Ascending aorta (tissue), 2 donors: ENCODE data around the gene HIPK3. TPM values are rescaled to one million over a fixed set of nuclear protein-coding genes. Genes with fewer than 3 reads are reported as not detected.

Experiments used
- DNase-seq, 2 donors: peaks; one replicate each; pipeline ENCODE4 v3.0.0-alpha.2; 2019; ENCODE audit warnings: low spot score in 2 of 2
- H3K27ac ChIP-seq, 2 donors: fragments of 200-600 bp; sonication (generic); one replicate each; pipeline ENCODE4 v1.5.1; 2016 to 2017; ENCODE audit warnings: mild to moderate bottlenecking in 1 of 2
- H3K27me3 ChIP-seq: fragments of 200-600 bp; sonication (generic); one replicate; pipeline ENCODE4 v1.5.1; 2017
- H3K36me3 ChIP-seq, 2 donors: fragments of 200-600 bp; sonication (generic); one replicate each; pipeline ENCODE4 v1.5.1; 2016
- H3K4me1 ChIP-seq, 2 donors: fragments of 200-600 bp; sonication (generic); one replicate each; pipeline ENCODE4 v1.5.1; 2016 to 2017; ENCODE audit warnings: mild to moderate bottlenecking in 1 of 2
- H3K4me3 ChIP-seq, 2 donors: fragments of 200-600 bp; sonication (generic); one replicate each; pipeline ENCODE4 v1.5.1; 2016 to 2017; ENCODE audit warnings: mild to moderate bottlenecking in 1 of 2
- H3K9me3 ChIP-seq, 2 donors: fragments of 200-600 bp; sonication (generic); one replicate each; pipeline ENCODE4 v1.5.1; 2016
- CTCF ChIP-seq, 3 experiments: fragments of 200-600 bp in 2 of 3; fragments of 450-650 bp in 1 of 3; sonication (generic) in 2 of 3; IDR thresholded peaks; one replicate each; pipeline ENCODE4 v1.5.1; 2016 to 2019; ENCODE audit warnings: antibody characterized with exemption in 3 of 3, mild to moderate bottlenecking in 1 of 3, moderate library complexity in 1 of 3
- intact Hi-C: fragments of 100-400 bp; cut with DNase I; formaldehyde crosslinking; loops from one replicate; pipeline ENCODE4 v1.15.1; 2023
- total RNA-seq: library from RNA; depleted of rRNA; stranded (reverse); fragments of >200 nt; gene quantifications from one replicate; pipeline ENCODE4 v1.1.0, GENCODE V29; 2016

HIPK3 gene
- total RNA-seq, 1 donor from 2014 or later = 302 TPM

- TF ChIP-seq CTCF (IDR thresholded peaks at IDR 0.05) = no peak
- peaks cover 0 to 3% of the 10 kb centered on the region in 2 donors for H3K4me1 ChIP-seq
Observed at GRCh38 chr11:33281758-33282157, 24.6 kb downstream of the HIPK3 start.

DNA sequence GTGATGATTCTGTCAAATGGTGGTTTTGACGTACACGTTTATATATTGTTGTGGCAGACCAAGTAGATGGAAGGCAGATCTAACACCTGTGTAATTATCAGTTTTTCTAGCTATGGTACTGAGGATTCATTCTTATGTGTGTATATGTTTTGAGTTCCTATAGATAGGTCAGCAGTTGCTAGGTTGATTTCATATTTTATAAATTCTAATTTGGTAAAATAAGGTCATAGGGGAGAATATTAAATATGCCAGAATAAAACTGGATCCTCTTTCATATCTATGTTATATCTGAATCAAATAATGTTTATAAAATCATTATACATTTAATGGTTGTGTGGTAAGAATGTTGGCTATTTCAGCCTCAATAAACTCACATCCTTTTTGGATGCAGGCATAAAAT, 27.6 kb downstream of the HIPK3 start:
- intact Hi-C loops = no loop called here
- no peak for TF ChIP-seq CTCF (IDR thresholded peaks at IDR 0.05)
- Histone ChIP-seq H3K9me3 (no peaks in the 10 kb centered on the region), H3K27me3 (no peaks in the 10 kb centered on the region), H3K27ac (no peak overlapping the region), H3K4me1 (peaks cover 0 to 2% of the 10 kb centered on the region in 2 donors), H3K36me3 (peaks cover 5 to 16% of the 10 kb centered on the region in 2 donors), H3K4me3 (no peak overlapping the region)
- DNase-seq = no peak

More at GRCh38 chr11:33281758-33282157, 24.6 kb downstream of the HIPK3 start:
- Histone ChIP-seq H3K27ac (no peak overlapping the region), H3K9me3 (no peaks in the 10 kb centered on the region), H3K4me3 (no peak overlapping the region), H3K27me3 (no peaks in the 10 kb centered on the region), H3K36me3 (peaks cover 3% of the 10 kb centered on the region in 2 donors)
- intact Hi-C loops = no loop called here
- DNase-seq = no peak

DNA sequence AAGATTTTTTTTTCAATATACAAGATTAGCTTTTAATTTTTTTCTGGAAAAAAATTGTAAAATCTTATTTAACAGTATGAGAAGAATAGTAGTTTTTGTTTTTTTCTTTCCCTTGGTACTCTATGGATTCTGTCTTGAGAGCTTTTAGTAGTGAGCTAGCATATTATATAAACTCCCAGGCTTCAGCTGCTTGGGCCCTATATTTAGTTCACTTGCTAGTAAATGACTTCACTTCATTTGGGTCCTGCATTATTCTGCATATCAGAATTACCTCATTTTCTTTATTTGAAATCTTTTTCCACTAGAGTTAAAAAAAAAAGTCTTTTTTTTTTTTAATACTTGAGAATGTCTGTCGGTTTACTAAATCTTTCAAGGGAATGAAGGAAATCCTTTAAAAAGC, 33.1 kb downstream of the HIPK3 start:
- peak overlapping the region in 1 of 2 donors; percentile 53 for H3K27ac ChIP-seq

GRCh38 chr11:33291004-33291777, 34.0 kb downstream of the HIPK3 start:
- no peak for TF ChIP-seq CTCF (IDR thresholded peaks at IDR 0.05)

More for the DNA sequence above, 33.1 kb downstream of the HIPK3 start:
- Histone ChIP-seq H3K9me3 (no peaks in the 10 kb centered on the region), H3K36me3 (peaks cover 5 to 25% of the 10 kb centered on the region in 2 donors), H3K4me3 (peak overlapping the region in 1 of 2 donors; percentile 5), H3K4me1 (peaks cover 0 to 20% of the 10 kb centered on the region in 2 donors), H3K27me3 (no peaks in the 10 kb centered on the region)
- no peak for TF ChIP-seq CTCF (IDR thresholded peaks at IDR 0.05)
- no peak for DNase-seq
- intact Hi-C loops = loop anchor here (2.0 kb wide), 1 partner anchor 32 kb away; no protein-coding TSS in a partner anchor

GRCh38 chr11:33292311-33292710, 35.1 kb downstream of the HIPK3 start:
- H3K9me3 ChIP-seq = no peaks in the 10 kb centered on the region
- peak overlapping the region; percentile 45 to 53 for H3K27ac ChIP-seq
- intact Hi-C loops = no loop called here
- peaks cover 0 to 22% of the 10 kb centered on the region in 2 donors for H3K4me1 ChIP-seq
- DNase-seq = no peak
- TF ChIP-seq CTCF (IDR thresholded peaks at IDR 0.05) = no peak
- no peaks in the 10 kb centered on the region for H3K27me3 ChIP-seq
- peaks cover 0 to 16% of the 10 kb centered on the region in 2 donors for H3K36me3 ChIP-seq
- no peak overlapping the region for H3K4me3 ChIP-seq

More at GRCh38 chr11:33291004-33291777, 34.0 kb downstream of the HIPK3 start:
- intact Hi-C loops = loop anchor here (2.0 kb wide), 1 partner anchor 32 kb away; no protein-coding TSS in a partner anchor
- Histone ChIP-seq H3K36me3 (peaks cover 5 to 25% of the 10 kb centered on the region in 2 donors), H3K27me3 (no peaks in the 10 kb centered on the region), H3K4me3 (peak overlapping the region in 1 of 2 donors; percentile 5), H3K27ac (peak overlapping the region; percentile 17 to 53), H3K4me1 (peaks cover 0 to 22% of the 10 kb centered on the region in 2 donors), H3K9me3 (no peaks in the 10 kb centered on the region)
- no peak for DNase-seq
